ENCODE data around the gene AADACL3. TPM values are rescaled to one million over a fixed set of nuclear protein-coding genes. Genes with fewer than 3 reads are reported as not detected.

AADACL3 gene, protein sequence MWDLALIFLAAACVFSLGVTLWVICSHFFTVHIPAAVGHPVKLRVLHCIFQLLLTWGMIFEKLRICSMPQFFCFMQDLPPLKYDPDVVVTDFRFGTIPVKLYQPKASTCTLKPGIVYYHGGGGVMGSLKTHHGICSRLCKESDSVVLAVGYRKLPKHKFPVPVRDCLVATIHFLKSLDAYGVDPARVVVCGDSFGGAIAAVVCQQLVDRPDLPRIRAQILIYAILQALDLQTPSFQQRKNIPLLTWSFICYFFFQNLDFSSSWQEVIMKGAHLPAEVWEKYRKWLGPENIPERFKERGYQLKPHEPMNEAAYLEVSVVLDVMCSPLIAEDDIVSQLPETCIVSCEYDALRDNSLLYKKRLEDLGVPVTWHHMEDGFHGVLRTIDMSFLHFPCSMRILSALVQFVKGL
- total RNA-seq = not detected in 2 replicates

DNA sequence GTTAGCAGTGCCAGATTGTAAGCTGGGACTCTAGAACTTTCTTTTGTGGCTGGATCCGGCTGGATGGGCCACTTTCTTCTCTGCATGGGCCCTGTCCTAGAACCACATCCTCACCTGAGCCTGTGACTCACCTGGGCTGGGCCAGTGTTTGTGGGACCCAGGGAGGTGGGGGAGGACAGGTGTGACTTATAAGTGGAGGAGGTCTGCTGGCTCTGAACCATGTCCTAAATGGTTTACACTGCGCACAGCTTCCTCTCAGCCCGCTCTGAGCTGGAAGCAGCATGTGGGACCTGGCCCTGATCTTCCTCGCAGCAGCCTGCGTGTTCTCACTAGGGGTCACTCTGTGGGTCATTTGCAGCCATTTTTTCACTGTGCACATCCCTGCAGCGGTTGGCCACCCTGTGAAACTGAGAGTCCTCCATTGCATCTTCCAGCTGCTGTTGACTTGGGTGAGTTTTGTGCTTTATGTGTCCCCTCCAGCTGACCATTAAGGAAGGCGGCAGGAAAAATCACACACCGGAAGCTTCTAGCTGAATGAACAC is at the start of gene AADACL3:
Gene AADACL3 (plus strand): TSS at position 215 of the 542 bp plus-strand sequence. CDS start 67 bp downstream, at position 282.

DNA sequence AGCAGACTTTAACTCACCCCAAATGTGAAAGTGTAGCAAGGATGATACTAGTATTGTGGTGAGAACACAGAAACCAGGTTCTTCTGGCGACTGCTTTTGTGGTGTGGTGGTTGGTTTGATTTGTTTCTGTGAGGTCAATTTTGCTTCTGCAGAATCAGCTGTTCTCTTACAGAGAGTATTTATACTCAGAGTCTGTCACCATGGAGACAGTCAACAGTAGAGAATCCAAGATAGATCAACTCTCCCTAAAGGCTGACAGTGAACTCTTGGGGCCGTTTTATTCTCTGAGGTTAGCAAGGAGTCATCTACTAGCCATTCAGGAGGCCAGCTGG is 30.0 kb downstream of the AADACL3 start, which contains the start of gene CFAP107:
Gene CFAP107 (plus strand): TSS at position 209 of the 332 bp plus-strand sequence. CDS start 231 bp downstream, outside the sequence.

DNA sequence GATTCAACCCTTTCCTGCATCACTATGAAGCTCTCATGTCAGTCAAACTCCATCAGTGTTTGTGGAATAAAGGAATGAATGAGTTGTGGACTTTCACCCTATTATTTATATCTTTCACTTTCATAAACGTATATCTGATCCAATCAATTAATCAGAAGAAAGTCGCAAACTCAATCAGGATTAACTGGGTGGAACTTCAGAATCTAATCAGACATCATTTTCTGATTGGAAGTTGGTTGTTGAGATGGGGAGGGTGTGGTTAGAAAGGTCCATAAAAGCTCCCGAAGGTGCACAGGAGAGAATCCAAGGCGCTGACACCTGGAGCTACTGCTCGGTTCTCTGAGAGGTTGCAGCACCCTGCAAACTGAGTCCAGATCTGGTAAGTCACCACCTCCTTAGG is 57.5 kb downstream of the AADACL3 start, which contains the start of gene PRAMEF12:
Gene PRAMEF12 (plus strand): TSS at position 301 of the 400 bp plus-strand sequence. CDS start 1,130 bp downstream, outside the sequence.

Other genes with a start within 250 kb of the AADACL3 start
- 181 and 201 TPM in 2 replicates for gene DHRS3, start 97.9 kb upstream of the AADACL3 start, total RNA-seq
- not detected in 2 replicates for gene AADACL4, start 72.0 kb upstream of the AADACL3 start, total RNA-seq
- not detected in 2 replicates for gene CFAP107, start 30.1 kb downstream of the AADACL3 start, total RNA-seq
- not detected in 2 replicates for gene PRAMEF12, start 57.6 kb downstream of the AADACL3 start, total RNA-seq
- gene PRAMEF1, start 75.3 kb downstream of the AADACL3 start, total RNA-seq = not detected in 2 replicates
- gene PRAMEF11, start 115.3 kb downstream of the AADACL3 start, total RNA-seq = not detected in 2 replicates
- gene HNRNPCL1, start 132.6 kb downstream of the AADACL3 start, total RNA-seq = not detected in 2 replicates
- not detected in 2 replicates for gene PRAMEF2, start 141.0 kb downstream of the AADACL3 start, total RNA-seq
- gene PRAMEF4, start 170.1 kb downstream of the AADACL3 start, total RNA-seq = not detected in 2 replicates
- not detected in 2 replicates for gene PRAMEF10, start 182.2 kb downstream of the AADACL3 start, total RNA-seq
- not detected in 2 replicates for gene PRAMEF7, start 200.5 kb downstream of the AADACL3 start, total RNA-seq
- not detected in 2 replicates for gene PRAMEF6, start 231.5 kb downstream of the AADACL3 start, total RNA-seq